K562 (cell line): ENCODE measurements around the gene COQ10B. TPM values are rescaled to one million over a fixed set of nuclear protein-coding genes. Genes with fewer than 3 reads are reported as not detected.

Experiments used
- MTA3 ChIP-seq: fragments of 450-650 bp; formaldehyde crosslinking; IDR thresholded peaks from 2 replicates; pipeline ENCODE4 v1.6.1; 2017; ENCODE audit warnings: mild to moderate bottlenecking, borderline replicate concordance
- polyA plus RNA-seq, 8 experiments: library from polyadenylated mRNA; depleted of rRNA in 4 of 8; stranded (reverse) in 5 of 8; unstranded in 3 of 8; fragments of >200 nt; fragmentation: Nextera tagmentation in 2 of 8; fragmentation: Illumina TruSeq in 1 of 8; extraction: Ambion mirVana in 2 of 8; extraction: Trizol in 1 of 8; gene quantifications; 2 replicates each; pipeline versions ENCODE4 v1.2.1 to v1.2.3, GENCODE V29; 2011 to 2014; ENCODE audit warnings: inconsistent platforms in 1 of 8, missing spikeins in 1 of 8
- total RNA-seq, 7 experiments: library from RNA; depleted of rRNA in 6 of 7; stranded (reverse); fragments of >200 nt in 6 of 7; fragmentation: Illumina TruSeq in 2 of 7; extraction: Trizol in 2 of 7; gene quantifications; 2 replicates each; pipeline versions ENCODE4 v1.2.1 to v1.2.3, GENCODE V29; 2011 to 2021; ENCODE audit warnings: low replicate concordance in 1 of 7
- TF ChIP-seq, protein P1 (sequence below): fragments of 200-600 bp; sonication (generic); IDR thresholded peaks from one replicate; pipeline ENCODE4 v1.6.1; 2012; ENCODE audit warnings: mild to moderate bottlenecking, low read depth, low read length, inconsistent platforms

The COQ10B gene
- total and polyA plus RNA-seq, 9 of the 15 experiments (the other 6 are each of a cell fraction or from before 2014, with no cell fraction given) = 3.1 to 13.1 (median 7.7) TPM

DNA sequence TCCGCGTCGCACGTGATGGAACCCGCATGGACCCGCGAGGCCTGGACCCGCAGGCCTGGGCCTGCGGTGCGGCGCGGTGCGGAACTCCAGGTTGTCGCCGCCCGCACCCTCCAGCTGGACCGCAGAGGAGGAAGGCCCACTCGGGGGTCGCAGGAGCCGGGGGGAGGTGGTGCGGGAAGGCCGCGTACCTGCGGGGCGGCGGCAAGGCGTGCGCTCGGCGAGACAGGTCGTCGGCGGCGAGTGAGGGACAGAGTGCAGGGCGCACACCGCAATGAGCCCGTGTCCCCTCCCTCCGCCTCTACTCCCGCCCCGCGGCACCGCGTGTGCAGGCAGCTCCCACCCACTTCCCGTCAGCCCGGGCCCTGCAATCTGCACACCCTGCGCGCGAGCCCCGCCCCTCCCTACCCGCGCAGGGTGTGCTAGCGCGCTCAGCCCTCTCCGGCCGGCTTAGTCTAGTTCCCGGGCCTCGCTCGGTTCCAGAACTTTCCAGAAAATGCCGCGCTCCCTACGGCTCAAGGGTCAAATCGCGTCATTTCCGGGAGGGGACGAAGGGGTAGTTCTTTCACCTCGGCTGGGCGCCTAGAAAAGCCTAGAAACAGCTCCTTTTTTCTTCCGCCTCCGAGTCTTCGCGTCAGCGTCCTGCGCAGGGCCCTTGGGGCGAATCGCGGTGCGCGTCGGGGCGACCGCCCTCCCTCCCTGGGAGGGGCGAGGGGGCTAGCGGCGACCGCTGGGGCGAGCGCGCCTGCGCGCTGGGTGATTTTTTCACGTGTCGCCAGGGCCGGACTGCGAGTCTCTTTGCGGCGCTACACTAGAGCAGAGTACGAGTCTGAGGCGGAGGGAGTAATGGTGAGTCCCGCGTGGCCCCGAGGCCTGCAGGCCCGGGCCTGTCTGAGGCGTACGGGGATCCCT is 46.5 kb downstream of the COQ10B start, which contains the start of the genes HSPD1 and HSPE1 (continued):
- TF ChIP-seq, protein P1, sequence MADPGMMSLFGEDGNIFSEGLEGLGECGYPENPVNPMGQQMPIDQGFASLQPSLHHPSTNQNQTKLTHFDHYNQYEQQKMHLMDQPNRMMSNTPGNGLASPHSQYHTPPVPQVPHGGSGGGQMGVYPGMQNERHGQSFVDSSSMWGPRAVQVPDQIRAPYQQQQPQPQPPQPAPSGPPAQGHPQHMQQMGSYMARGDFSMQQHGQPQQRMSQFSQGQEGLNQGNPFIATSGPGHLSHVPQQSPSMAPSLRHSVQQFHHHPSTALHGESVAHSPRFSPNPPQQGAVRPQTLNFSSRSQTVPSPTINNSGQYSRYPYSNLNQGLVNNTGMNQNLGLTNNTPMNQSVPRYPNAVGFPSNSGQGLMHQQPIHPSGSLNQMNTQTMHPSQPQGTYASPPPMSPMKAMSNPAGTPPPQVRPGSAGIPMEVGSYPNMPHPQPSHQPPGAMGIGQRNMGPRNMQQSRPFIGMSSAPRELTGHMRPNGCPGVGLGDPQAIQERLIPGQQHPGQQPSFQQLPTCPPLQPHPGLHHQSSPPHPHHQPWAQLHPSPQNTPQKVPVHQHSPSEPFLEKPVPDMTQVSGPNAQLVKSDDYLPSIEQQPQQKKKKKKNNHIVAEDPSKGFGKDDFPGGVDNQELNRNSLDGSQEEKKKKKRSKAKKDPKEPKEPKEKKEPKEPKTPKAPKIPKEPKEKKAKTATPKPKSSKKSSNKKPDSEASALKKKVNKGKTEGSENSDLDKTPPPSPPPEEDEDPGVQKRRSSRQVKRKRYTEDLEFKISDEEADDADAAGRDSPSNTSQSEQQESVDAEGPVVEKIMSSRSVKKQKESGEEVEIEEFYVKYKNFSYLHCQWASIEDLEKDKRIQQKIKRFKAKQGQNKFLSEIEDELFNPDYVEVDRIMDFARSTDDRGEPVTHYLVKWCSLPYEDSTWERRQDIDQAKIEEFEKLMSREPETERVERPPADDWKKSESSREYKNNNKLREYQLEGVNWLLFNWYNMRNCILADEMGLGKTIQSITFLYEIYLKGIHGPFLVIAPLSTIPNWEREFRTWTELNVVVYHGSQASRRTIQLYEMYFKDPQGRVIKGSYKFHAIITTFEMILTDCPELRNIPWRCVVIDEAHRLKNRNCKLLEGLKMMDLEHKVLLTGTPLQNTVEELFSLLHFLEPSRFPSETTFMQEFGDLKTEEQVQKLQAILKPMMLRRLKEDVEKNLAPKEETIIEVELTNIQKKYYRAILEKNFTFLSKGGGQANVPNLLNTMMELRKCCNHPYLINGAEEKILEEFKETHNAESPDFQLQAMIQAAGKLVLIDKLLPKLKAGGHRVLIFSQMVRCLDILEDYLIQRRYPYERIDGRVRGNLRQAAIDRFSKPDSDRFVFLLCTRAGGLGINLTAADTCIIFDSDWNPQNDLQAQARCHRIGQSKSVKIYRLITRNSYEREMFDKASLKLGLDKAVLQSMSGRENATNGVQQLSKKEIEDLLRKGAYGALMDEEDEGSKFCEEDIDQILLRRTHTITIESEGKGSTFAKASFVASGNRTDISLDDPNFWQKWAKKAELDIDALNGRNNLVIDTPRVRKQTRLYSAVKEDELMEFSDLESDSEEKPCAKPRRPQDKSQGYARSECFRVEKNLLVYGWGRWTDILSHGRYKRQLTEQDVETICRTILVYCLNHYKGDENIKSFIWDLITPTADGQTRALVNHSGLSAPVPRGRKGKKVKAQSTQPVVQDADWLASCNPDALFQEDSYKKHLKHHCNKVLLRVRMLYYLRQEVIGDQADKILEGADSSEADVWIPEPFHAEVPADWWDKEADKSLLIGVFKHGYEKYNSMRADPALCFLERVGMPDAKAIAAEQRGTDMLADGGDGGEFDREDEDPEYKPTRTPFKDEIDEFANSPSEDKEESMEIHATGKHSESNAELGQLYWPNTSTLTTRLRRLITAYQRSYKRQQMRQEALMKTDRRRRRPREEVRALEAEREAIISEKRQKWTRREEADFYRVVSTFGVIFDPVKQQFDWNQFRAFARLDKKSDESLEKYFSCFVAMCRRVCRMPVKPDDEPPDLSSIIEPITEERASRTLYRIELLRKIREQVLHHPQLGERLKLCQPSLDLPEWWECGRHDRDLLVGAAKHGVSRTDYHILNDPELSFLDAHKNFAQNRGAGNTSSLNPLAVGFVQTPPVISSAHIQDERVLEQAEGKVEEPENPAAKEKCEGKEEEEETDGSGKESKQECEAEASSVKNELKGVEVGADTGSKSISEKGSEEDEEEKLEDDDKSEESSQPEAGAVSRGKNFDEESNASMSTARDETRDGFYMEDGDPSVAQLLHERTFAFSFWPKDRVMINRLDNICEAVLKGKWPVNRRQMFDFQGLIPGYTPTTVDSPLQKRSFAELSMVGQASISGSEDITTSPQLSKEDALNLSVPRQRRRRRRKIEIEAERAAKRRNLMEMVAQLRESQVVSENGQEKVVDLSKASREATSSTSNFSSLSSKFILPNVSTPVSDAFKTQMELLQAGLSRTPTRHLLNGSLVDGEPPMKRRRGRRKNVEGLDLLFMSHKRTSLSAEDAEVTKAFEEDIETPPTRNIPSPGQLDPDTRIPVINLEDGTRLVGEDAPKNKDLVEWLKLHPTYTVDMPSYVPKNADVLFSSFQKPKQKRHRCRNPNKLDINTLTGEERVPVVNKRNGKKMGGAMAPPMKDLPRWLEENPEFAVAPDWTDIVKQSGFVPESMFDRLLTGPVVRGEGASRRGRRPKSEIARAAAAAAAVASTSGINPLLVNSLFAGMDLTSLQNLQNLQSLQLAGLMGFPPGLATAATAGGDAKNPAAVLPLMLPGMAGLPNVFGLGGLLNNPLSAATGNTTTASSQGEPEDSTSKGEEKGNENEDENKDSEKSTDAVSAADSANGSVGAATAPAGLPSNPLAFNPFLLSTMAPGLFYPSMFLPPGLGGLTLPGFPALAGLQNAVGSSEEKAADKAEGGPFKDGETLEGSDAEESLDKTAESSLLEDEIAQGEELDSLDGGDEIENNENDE = no peak
- 0 out of 2 replicates have a peak, but pooled peaks have one; percentile 16 for TF ChIP-seq MTA3
